Osteocyte (in vitro differentiated cells): ENCODE results near the gene CXCL17. TPM values are rescaled to one million over a fixed set of nuclear protein-coding genes. Genes with fewer than 3 reads are reported as not detected.

Experiments used
- DNase-seq: peaks from one replicate; pipeline ENCODE4 v3.0.0; 2021; ENCODE audit warnings: mixed read lengths; ENCODE audit not compliant: unreplicated experiment; ENCODE audit errors: extremely low spot score
- H3K27ac Mint-ChIP-seq: one replicate; pipeline ENCODE4 v1.8.0; 2021; ENCODE audit warnings: mild to moderate bottlenecking, mixed read lengths; ENCODE audit not compliant: unreplicated experiment
- H3K27me3 Mint-ChIP-seq: one replicate; pipeline ENCODE4 v1.8.0; 2021; ENCODE audit warnings: mixed read lengths; ENCODE audit not compliant: unreplicated experiment
- H3K36me3 Mint-ChIP-seq: one replicate; pipeline ENCODE4 v1.8.0; 2021; ENCODE audit warnings: mixed read lengths; ENCODE audit not compliant: unreplicated experiment
- H3K4me1 Mint-ChIP-seq: one replicate; pipeline ENCODE4 v1.8.0; 2021; ENCODE audit warnings: mixed read lengths; ENCODE audit not compliant: unreplicated experiment
- H3K4me3 Mint-ChIP-seq: one replicate; pipeline ENCODE4 v1.8.0; 2021; ENCODE audit warnings: mild to moderate bottlenecking, moderate library complexity, mixed read lengths; ENCODE audit not compliant: unreplicated experiment
- H3K9me3 Mint-ChIP-seq: one replicate; pipeline ENCODE4 v1.8.0; 2021; ENCODE audit warnings: mixed read lengths; ENCODE audit not compliant: unreplicated experiment
- total RNA-seq: library from RNA; stranded (reverse); gene quantifications from 2 replicates; pipeline ENCODE4 v1.2.1, GENCODE V29; 2021
- TF ChIP-seq, protein P1 (sequence below): fragments of 200-600 bp; sonication (generic); IDR thresholded peaks from 2 replicates; pipeline ENCODE4 v1.5.0; 2021; ENCODE audit warnings: antibody characterized with exemption, mild to moderate bottlenecking, moderate library complexity

Gene CXCL17
- total RNA-seq, 1 donor from 2014 or later: not detected

DNA sequence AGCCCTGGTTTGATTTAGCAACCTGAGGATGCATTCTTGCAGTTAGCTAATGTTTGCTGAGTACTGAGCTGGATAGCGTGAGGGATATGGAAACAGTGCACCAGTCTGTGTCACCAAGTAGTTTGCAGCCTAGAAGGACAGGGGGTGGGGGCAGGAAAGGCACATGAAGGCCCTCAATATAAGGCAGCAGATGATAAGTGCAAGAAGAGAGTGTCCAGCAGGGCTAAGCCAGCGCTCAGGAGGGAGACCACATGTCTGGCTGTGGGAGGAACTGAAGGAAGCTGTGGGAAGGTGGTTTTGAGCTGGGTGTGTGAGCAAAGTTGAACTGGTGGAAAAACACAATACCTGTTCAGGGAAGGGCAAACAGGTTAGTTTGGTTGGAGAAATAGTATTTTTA, 1.7 kb downstream of the CXCL17 start:
- Mint-ChIP-seq H3K36me3 (no peaks in the 10 kb centered on the region), H3K27me3 (peaks cover 29% of the 10 kb centered on the region), H3K9me3 (no peaks in the 10 kb centered on the region), H3K4me3 (no peak overlapping the region), H3K27ac (no peak overlapping the region), H3K4me1 (peaks cover 7% of the 10 kb centered on the region)
- no peak for DNase-seq
- TF ChIP-seq, protein P1, sequence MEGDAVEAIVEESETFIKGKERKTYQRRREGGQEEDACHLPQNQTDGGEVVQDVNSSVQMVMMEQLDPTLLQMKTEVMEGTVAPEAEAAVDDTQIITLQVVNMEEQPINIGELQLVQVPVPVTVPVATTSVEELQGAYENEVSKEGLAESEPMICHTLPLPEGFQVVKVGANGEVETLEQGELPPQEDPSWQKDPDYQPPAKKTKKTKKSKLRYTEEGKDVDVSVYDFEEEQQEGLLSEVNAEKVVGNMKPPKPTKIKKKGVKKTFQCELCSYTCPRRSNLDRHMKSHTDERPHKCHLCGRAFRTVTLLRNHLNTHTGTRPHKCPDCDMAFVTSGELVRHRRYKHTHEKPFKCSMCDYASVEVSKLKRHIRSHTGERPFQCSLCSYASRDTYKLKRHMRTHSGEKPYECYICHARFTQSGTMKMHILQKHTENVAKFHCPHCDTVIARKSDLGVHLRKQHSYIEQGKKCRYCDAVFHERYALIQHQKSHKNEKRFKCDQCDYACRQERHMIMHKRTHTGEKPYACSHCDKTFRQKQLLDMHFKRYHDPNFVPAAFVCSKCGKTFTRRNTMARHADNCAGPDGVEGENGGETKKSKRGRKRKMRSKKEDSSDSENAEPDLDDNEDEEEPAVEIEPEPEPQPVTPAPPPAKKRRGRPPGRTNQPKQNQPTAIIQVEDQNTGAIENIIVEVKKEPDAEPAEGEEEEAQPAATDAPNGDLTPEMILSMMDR: no peak

DNA sequence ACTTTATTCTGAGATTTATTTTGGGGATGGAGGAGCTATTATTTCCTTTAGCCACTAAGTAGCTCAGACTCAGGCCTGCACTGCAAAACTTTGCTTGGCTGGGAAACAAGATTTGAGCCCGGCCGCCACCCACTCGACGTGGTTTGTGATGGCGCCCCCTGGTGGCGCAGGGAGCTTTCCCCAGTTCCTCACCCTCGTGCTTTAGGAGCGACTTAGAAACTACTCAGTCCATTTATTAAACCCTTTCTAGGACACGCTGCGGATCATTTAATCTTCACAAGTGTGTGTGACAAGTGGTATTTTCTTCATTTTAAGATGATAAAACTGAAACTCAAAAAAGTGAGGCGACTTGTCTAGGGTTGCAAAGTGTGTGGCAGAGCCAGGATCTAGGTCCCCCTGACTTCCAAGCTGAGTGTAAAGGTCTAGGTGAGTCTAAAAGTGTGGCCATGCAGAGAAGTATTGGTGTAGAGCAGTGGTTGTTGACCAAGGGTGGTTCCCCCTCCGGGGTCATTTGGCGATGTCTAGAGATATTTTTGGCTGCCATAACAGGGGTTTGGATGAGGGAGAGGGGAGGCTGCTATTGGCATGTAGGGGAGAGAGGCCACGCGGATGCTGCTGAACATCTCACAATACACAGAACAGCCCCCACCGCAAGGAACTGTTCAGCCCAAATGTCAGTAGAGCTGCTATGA, 2.2 kb downstream of the CXCL17 start:
- Mint-ChIP-seq H3K27me3 (peaks cover 29% of the 10 kb centered on the region), H3K27ac (no peak overlapping the region), H3K4me3 (no peak overlapping the region), H3K4me1 (peaks cover 10% of the 10 kb centered on the region), H3K36me3 (no peaks in the 10 kb centered on the region), H3K9me3 (no peaks in the 10 kb centered on the region)
- DNase-seq: peak; percentile 89
- TF ChIP-seq, protein P1: peak; percentile 85

DNA sequence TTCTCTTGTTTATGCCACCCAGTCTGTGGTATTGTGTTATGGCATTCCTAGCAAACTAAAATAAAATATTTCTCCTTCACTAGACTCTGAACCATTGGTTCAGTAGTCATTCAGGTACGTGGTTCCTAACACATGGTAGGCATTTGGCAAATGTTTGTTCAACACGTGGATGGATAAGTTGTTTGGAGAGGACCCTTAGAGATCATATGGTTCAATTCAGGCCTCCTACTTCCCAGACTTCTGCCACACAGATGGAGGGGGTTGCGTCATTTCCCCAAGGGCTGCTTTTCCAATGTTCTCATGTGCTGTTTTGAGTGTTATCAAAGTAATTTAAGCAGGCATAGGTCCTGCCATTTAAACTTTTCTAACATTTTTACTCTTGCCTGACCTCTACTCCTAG, 6.7 kb downstream of the CXCL17 start:
- Mint-ChIP-seq H3K4me3 (no peak overlapping the region), H3K36me3 (no peaks in the 10 kb centered on the region), H3K4me1 (peaks cover 16% of the 10 kb centered on the region), H3K27ac (peak overlapping the region; percentile 9), H3K27me3 (peaks cover 7% of the 10 kb centered on the region), H3K9me3 (no peaks in the 10 kb centered on the region)
- TF ChIP-seq, protein P1: no peak
- no peak for DNase-seq

DNA sequence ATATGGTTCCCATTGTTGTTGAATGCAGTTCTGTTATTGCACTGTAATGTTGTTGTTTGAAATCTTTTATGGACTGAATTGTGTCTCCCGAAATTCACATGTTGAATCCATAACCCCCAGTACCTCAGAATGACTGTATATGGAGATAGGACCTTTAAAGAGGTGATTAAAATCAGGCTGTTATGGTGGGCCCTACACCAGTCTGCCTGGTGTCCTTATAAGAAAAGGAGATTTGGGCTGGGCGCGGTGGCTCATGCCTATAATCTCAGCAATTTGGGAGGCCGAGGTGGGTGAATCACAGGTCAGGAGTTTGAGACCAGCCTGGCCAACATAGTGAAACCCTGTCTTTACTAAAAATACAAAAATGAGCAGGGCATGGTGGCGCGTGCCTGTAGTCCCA, 7.4 kb downstream of the CXCL17 start:
- TF ChIP-seq, protein P1: no peak
- no peak overlapping the region for H3K4me3 Mint-ChIP-seq
- no peaks in the 10 kb centered on the region for H3K36me3 Mint-ChIP-seq
- DNase-seq: no peak
- peaks cover 16% of the 10 kb centered on the region for H3K4me1 Mint-ChIP-seq
- no peak overlapping the region for H3K27ac Mint-ChIP-seq
- no peaks in the 10 kb centered on the region for H3K9me3 Mint-ChIP-seq
- peaks cover 2% of the 10 kb centered on the region for H3K27me3 Mint-ChIP-seq

DNA sequence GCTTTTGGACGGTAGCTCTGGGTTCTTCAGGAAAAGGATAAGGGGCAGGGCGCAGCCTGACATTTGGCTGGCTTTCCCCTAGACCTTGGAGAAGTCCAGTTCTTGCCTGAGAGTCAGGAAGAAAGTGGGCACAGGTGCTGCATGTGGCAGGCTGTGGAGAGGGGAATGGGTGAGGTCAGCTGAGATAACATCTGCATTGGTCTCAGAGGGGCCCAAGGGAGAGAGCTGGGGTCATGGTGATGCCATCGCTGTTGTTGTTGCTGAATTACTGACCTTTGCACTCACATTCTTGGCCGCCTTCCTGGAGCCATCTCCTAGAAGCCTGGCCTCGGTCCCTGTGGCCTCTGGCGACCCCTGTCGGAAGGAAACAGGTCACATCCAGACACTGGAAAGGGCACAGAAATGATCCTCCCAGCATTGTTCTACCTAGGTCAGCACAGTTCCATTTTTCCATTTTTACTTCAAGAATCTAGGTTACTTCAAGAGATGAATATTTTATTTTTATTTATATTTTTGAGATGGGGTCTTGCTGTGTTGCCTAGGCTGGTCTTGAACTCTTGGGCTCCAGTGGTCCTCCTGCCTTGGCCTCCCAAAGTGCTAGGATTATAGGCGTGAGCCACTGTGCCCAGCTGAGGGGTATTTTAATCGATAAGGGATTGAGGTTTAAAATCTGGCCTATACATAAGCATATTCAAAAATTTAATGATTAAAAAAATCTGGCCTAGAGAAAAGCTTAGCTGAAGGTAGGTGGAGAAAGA, 9.1 kb downstream of the CXCL17 start:
- no peaks in the 10 kb centered on the region for H3K36me3 Mint-ChIP-seq
- H3K27ac Mint-ChIP-seq: no peak overlapping the region
- H3K27me3 Mint-ChIP-seq: peaks cover 2% of the 10 kb centered on the region
- no peak for DNase-seq
- TF ChIP-seq, protein P1: peak; percentile 58
- no peak overlapping the region for H3K4me3 Mint-ChIP-seq
- H3K4me1 Mint-ChIP-seq: peaks cover 16% of the 10 kb centered on the region
- no peaks in the 10 kb centered on the region for H3K9me3 Mint-ChIP-seq
